GM21576 (cell line): ENCODE measurements around the gene PPP2R2B.

Experiments used
- ATAC-seq: cut with Tn5 transposase; IDR thresholded peaks from one replicate; pipeline ENCODE4 v1.9.1; 2021; ENCODE audit warnings: mild to moderate bottlenecking, moderate library complexity; ENCODE audit not compliant: unreplicated experiment

PPP2R2B gene

DNA sequence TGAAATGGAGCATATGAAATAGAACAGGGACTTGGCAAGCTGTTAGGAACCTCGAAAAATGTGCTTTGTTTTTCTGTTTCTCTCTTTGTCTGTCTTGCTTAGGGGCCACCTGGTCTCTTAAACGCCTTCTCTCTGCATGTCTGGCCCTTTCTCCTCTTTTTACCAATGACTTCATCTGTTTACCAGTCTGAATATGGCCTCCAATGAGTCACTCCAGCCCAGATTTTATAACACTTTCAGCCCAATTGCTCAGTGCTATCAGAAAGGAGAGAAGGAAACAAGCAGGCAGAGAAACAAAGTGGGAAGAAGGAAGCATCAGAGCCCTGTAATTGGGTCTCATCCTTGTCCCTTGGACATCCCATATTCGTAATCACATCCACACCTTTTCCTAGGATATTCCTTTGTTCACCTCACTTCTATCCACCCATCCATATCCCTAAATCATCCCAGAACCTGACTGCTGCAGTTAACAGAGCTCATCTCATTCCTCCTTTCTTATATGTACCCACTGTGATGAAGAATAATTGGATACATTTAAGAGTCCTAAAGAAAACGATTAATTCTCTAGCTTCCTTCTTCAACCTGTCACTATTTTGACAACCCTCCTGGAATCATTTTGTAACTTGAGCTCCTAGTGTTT, 210.8 kb downstream of the PPP2R2B start:
- ATAC-seq = no peak

DNA sequence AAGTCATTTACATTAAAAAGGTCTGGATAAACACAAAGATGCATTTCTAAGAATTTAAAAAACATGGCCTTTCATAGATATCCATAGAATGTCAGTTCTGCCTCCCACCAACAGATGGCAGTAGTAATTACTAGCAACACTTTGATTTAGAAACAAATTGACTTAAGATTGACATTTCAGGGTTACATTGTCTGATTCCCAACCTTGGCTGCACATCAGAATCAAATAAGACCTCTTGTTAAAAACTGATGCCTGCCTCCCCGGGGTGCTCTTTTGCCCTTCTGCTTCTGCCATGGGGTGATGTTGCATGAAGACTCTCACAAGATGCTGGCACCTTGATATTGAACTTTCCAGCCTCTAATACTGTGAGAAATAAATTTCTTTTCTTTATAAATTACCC, 216.3 kb downstream of the PPP2R2B start:
- no peak for ATAC-seq

GRCh38 chr5:146660376-146660960, 218.1 kb downstream of the PPP2R2B start:
- ATAC-seq = no peak

DNA sequence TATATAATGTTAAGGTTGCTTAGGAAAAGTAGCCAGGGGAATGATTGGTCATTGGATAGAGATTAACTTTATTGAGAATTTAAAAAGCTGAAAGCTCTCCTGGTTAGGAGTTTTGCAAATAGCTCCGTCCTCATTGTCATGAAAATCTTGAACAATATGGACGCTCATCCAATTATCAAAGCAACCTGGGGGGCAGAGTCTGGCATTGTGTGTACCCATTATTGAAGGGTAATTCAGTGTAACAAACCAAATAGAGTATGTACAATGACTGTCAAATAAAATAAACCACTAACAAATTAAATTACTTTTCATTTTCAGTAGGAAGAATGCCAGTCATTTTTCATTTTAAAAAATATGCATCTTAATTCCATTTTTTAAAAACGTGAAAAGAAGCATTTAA, 218.6 kb downstream of the PPP2R2B start:
- ATAC-seq = no peak

DNA sequence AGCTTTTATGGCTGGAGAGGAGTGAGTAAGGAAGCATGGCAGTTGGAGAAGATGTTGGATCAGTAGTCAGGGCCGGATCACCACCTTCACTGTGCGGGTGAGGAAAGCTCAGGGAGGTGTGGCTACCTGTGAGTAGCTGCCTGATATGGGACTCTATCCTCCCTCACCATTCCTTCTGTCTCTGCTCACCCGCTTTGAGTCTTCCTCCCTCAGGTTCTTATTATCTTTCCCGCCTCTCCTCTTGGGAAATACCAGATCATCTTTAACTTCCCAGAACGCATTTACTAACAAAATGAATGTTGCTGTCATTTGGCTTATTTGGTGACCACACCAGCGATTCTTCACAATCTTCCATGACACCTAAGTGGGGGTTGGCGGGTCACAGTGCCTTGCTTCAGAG, 221.9 kb downstream of the PPP2R2B start:
- ATAC-seq = no peak

- no peak for ATAC-seq
These were observed 225.0 kb downstream of the PPP2R2B start for GRCh38 chr5:146653560-146653959.

GRCh38 chr5:146652547-146652946, 226.0 kb downstream of the PPP2R2B start:
- ATAC-seq = no peak

GRCh38 chr5:146647656-146648199, 230.8 kb downstream of the PPP2R2B start:
- ATAC-seq = no peak

DNA sequence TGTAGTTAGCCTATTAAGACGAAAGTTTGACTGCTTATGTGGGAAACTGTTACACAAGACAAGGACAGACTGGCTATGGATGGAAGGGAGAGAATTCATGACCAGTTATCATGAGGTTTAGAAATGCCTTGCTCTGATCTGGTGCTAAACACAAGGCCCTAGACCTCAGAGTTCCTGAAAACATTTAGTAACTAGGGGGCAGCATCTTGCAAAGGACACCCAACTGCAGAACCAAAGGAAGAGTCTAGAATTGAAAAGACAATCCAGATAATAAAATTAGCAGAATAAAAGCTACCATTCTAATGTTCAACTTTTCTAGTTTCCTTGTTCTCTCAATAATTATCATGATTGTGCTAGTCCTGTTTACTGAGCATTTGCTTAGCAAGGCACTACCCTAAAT, 232.1 kb downstream of the PPP2R2B start:
- ATAC-seq = no peak

- ATAC-seq = no peak
These were observed 233.2 kb downstream of the PPP2R2B start for GRCh38 chr5:146645342-146645741.

- ATAC-seq = no peak
These were observed 233.7 kb downstream of the PPP2R2B start for GRCh38 chr5:146644831-146645230.

- no peak for ATAC-seq
These were observed 234.8 kb downstream of the PPP2R2B start for GRCh38 chr5:146643776-146644175.

DNA sequence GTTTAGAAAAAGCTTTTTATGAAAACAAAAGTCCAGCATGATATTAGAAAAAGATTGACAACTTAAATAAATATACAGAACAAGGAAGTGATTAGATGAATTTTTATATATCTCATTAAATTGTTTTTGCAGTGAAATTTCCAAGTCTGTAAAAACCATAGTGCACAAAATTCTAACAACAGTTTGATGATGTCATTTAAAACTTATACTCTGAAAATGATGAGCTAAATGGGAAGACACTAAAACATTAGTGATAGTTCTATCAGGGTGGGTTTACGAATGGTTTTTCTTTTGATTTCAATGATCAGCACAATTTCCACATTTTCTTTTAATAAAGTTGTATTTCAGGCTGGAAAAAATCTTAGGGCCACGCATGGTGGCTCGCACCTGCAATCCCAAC, 236.1 kb downstream of the PPP2R2B start:
- no peak for ATAC-seq

DNA sequence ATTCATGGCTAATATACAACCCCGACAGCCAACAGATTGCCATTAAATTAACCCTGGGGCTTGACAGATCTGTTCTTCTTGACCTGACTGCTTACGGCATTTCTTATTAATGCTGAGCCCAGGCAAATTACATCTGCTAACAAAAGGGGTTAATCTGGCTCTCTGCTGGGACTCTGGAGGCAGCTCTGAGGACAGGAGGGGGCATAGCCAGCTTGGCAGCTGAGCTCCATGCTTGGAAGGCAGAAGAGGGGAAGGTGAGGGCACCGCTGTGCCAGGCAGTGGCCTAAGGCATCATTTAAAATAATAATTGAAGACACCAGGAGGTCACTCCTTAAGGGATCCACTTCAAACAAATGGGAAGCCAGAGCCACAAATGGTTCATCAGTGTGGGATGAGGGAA, 236.6 kb downstream of the PPP2R2B start:
- no peak for ATAC-seq

- ATAC-seq = no peak
These were observed 238.2 kb downstream of the PPP2R2B start for GRCh38 chr5:146640285-146640896.

DNA sequence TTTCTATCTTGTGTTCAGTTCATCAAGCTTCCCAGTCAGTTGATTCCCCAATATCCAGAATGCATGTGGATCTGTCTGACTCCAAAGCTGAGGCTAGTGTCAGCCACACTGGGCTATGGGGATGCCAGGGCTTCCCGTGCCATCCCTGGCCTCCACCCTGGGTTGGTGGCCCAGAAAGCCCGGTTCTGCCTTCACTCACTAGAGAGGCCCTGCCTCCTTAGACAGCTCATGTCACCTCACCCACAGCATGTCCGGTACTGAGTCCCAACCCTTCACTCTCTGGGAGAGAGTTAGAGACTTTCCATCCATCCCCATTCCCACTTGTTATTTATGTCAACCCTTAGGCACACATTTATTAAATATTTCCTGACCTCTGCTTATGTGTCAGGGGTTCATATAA, 243.1 kb downstream of the PPP2R2B start:
- no peak for ATAC-seq

- ATAC-seq = no peak
These were observed 245.2 kb downstream of the PPP2R2B start for GRCh38 chr5:146633323-146633764.

- no peak for ATAC-seq
These were observed 245.8 kb downstream of the PPP2R2B start for GRCh38 chr5:146632620-146633322.

GRCh38 chr5:146630472-146630871, 248.1 kb downstream of the PPP2R2B start:
- ATAC-seq = no peak

DNA sequence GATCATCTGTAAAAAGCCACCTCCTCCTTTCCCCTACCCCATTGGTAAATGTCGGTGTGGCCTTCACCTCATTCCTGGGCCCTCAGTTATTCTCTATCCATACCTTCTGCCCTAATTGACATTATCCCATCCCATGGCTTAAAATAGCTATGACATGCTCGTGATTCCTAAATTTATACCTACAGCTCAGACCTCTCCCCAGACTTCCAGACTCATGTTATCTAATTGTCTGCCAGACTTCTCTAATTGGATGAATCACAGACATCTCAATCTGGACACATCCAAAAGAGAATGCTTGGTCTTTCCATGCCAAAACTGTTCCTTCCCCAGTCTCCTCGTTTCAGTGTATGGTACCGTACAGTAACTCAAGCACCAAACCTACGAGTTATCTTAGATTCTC, 249.6 kb downstream of the PPP2R2B start:
- no peak for ATAC-seq

DNA sequence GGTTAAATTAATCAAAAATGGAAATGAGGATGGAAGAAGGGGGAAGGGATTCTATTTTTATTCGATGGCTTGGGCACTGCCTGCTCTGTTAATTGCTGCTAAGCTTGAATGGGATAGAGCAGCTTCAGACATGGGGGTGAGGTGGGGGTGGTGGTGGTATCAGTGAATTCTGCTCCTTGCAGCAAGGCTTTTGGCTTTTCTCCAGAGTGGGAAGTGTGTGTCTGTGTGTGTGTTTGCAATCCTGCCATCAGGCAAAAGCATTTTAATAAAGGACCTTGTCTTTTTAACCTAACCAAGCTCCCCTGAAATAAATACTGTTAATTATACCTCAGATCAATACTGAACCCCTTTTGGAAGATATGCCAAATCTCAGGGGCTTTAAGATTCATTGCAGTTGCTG, 251.6 kb downstream of the PPP2R2B start:
- no peak for ATAC-seq

- no peak for ATAC-seq
These were observed 254.4 kb downstream of the PPP2R2B start for GRCh38 chr5:146624179-146624578.
